ENCODE data around the gene ZC3H12D.

ZC3H12D gene

DNA sequence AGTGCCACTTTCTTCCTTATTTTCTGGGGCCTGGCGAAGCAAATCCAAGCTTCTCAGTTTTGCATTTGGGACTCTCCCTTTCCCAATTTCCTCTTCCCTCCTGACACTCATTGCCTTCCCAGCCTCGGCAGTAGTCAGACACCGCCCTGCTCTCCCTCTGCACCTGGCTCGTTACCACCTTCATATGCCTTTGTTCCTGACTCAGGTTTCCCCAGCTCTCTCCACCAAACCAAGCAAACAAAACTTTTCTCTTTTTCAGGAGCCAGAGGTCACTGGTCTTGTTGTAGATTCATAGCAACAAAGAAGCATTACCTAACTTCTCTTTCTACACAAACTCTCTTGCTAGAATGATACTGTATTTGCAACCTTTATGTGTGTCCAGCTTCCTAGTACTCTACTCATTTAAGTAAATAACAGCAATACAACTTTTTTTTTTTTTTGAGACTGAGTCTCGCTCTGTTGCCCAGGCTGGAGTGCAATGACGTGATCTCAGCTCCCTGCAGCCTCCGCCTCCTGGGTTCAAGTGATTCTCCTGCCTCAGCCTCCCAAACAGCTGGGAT, 9.0 kb upstream of the ZC3H12D start:
- DNase-seq (ENCODE audit: low spot score) = no peak
- TF ChIP-seq, protein P1, sequence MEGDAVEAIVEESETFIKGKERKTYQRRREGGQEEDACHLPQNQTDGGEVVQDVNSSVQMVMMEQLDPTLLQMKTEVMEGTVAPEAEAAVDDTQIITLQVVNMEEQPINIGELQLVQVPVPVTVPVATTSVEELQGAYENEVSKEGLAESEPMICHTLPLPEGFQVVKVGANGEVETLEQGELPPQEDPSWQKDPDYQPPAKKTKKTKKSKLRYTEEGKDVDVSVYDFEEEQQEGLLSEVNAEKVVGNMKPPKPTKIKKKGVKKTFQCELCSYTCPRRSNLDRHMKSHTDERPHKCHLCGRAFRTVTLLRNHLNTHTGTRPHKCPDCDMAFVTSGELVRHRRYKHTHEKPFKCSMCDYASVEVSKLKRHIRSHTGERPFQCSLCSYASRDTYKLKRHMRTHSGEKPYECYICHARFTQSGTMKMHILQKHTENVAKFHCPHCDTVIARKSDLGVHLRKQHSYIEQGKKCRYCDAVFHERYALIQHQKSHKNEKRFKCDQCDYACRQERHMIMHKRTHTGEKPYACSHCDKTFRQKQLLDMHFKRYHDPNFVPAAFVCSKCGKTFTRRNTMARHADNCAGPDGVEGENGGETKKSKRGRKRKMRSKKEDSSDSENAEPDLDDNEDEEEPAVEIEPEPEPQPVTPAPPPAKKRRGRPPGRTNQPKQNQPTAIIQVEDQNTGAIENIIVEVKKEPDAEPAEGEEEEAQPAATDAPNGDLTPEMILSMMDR (IDR thresholded peaks at IDR 0.05; ENCODE audit: extremely low read depth, insufficient read depth, missing control alignments) = no peak
- in situ Hi-C loops (cut with MboI; ENCODE audit: low pct_unique_long_range_greater_than_20kb, low sequenced_read_pairs, unreplicated experiment) = no loop called here

DNA sequence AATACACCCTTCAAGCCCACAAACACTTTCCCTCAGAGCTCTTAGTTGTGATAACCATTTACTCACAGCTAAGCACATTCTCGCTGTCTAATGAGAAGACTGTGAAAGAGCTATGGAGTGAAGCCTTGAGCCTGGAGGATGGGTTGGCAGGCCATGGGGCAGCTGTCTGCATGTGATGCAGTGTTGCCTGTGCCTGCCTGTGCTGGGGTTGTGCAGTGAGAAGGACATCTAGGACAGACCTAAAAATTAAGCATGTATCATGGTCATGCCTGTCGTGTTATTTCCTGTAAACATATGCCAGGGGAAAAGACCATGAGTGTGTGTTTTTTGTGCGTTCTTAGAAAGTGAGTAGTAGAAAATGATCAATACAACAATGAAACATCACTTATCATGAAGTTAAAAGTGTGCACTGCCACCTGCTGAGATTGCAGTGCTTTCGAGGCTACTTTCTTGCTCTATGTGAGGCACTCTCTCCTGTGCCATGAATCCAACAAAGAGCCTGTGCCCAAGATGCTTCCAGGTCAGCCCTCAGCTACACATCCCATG, 8.1 kb upstream of the ZC3H12D start:
- TF ChIP-seq, protein P1 (IDR thresholded peaks at IDR 0.05; ENCODE audit: extremely low read depth, insufficient read depth, missing control alignments) = no peak
- no peak for DNase-seq (ENCODE audit: low spot score)
- in situ Hi-C loops (cut with MboI; ENCODE audit: low pct_unique_long_range_greater_than_20kb, low sequenced_read_pairs, unreplicated experiment) = no loop called here

DNA sequence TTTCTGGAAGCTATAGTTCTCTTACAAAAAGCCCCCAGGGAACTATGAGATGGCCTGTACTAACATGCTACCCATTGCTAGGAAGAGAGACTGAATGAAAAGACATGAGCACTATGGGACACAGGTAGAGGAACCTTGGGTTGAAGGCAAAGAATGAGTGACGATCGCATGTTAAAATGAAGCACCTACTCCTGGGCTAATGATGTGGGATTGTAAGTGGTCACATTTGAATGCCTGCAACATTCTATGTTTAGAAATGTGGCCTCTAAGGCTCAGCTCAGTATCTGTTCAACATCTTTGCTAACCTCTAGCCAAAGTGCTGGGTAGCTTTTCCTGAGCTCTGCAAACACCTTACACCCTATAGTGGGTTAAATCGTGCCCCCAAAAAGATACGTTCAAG, 5.2 kb upstream of the ZC3H12D start:
- TF ChIP-seq, protein P1 (IDR thresholded peaks at IDR 0.05; ENCODE audit: extremely low read depth, insufficient read depth, missing control alignments) = no peak
- in situ Hi-C loops (cut with MboI; ENCODE audit: low pct_unique_long_range_greater_than_20kb, low sequenced_read_pairs, unreplicated experiment) = no loop called here
- no peak for DNase-seq (ENCODE audit: low spot score)

DNA sequence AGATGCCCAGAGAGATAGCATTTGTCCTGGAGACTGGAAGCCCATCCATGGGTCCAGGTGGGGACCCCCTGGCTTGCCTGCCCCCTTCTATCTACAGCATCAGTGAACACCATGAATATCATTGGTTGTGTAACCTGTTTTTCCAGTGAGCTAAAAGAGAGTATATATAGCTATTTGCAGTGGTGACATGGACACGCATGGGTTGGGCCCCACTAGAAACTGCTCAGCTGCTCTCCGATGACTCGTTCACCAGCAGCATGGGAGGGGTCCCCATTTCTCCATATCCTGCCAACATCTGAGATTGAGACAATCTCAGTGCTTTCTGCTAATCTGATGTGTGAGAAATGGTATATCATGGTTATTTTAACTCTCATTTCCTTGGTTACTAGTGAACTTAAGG, 4.0 kb upstream of the ZC3H12D start:
- TF ChIP-seq, protein P1 (IDR thresholded peaks at IDR 0.05; ENCODE audit: extremely low read depth, insufficient read depth, missing control alignments) = no peak
- no peak for DNase-seq (ENCODE audit: low spot score)
- in situ Hi-C loops (cut with MboI; ENCODE audit: low pct_unique_long_range_greater_than_20kb, low sequenced_read_pairs, unreplicated experiment) = no loop called here

DNA sequence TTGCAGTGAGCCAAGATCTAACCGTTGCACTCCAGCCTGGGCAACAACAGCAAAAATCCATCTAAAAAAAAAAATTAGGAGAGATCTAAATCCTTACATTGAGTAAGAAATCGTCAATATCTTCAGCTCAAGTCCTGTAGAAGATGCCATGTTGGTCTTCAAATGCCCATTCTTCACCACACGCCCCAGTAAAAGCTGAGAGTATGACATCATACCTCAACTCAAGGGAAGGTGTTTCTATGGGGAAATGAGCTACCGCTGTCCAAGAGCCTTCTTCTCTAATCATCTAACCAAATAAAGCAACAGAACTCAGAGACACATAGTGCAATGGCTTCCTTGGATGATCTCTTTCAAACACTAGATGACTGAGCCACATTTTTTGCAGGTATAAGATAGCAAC, 2.5 kb upstream of the ZC3H12D start:
- no peak for DNase-seq (ENCODE audit: low spot score)
- in situ Hi-C loops (cut with MboI; ENCODE audit: low pct_unique_long_range_greater_than_20kb, low sequenced_read_pairs, unreplicated experiment) = no loop called here
- TF ChIP-seq, protein P1 (IDR thresholded peaks at IDR 0.05; ENCODE audit: extremely low read depth, insufficient read depth, missing control alignments) = no peak

DNA sequence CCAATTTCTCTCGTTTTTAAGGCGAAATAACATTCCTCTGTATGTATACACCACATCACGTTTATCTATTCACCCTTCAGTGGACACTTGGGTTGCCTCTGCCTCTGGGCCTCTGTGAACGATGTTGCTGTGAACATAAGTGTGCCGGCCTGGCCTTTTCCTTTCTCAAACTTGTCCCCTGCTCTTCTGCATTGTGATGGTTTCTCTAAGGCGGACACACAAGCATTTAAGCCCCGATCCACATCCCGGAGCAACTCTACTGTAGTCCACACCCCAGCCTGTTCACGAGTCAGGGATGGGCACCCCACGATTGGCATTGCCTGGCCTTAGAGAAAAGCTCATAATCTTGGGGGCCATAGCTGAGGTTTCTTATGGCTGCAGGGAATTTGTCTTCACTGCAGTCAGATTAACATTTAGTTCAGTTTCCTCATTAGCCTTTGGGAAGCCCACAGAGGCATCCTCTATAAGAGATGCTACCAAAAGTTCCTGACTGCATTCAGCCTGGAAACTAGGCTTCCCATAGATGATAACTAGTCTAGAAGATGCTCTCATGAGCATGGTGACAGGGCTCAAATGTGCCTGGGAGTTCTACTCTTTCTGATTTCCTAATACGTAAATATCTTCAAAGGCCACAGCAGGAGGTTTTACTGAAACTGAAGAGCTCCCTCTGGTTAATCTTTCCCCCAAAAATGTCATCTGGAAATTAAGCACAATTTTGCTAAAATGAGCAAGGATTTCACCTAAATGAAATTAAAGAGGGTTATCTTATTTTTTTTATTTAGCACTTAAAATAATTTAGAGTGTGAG, 762 bp downstream of the ZC3H12D start:
- TF ChIP-seq, protein P1 (IDR thresholded peaks at IDR 0.05; ENCODE audit: extremely low read depth, insufficient read depth, missing control alignments) = no peak
- in situ Hi-C loops (cut with MboI; ENCODE audit: low pct_unique_long_range_greater_than_20kb, low sequenced_read_pairs, unreplicated experiment) = no loop called here
- no peak for DNase-seq (ENCODE audit: low spot score)
